H1 (cell line): ENCODE measurements around the gene AP2A1. TPM values are rescaled to one million over a fixed set of nuclear protein-coding genes. Genes with fewer than 3 reads are reported as not detected.

Experiments
- BRCA1 ChIP-seq: IDR thresholded peaks from 2 replicates; pipeline ENCODE4 v1.6.1; 2012; ENCODE audit warnings: low read depth, low read length, improper control_type of control experiment
- EP300 ChIP-seq, 2 experiments: IDR thresholded peaks; 1 replicate in 1 of 2; 2 replicates in 1 of 2; pipeline ENCODE4 v1.6.1; 2011 to 2012; ENCODE audit warnings: low read depth in 2 of 2, low read length in 2 of 2, mild to moderate bottlenecking in 2 of 2, borderline replicate concordance in 1 of 2, inconsistent platforms in 1 of 2, moderate library complexity in 1 of 2
- POU5F1 ChIP-seq: IDR thresholded peaks from 2 replicates; pipeline ENCODE4 v1.6.1; 2011; ENCODE audit warnings: low read depth, mild to moderate bottlenecking, low read length, moderate library complexity
- RXRA ChIP-seq: IDR thresholded peaks from 2 replicates; pipeline ENCODE4 v1.6.1; 2011; ENCODE audit warnings: low read depth, mild to moderate bottlenecking, low read length, moderate library complexity; ENCODE audit not compliant: insufficient read depth
- SIRT6 ChIP-seq: IDR thresholded peaks from one replicate; pipeline ENCODE4 v1.7.1; 2012; ENCODE audit warnings: low read length, inconsistent platforms
- SP2 ChIP-seq: IDR thresholded peaks from 2 replicates; pipeline ENCODE4 v1.6.1; 2012; ENCODE audit warnings: mild to moderate bottlenecking, low read length, inconsistent platforms
- polyA plus RNA-seq, 7 experiments: library from polyadenylated mRNA; depleted of rRNA in 3 of 7; stranded (reverse) in 5 of 7; unstranded in 2 of 7; fragments of >200 nt in 5 of 7; fragments of 200-250 nt in 2 of 7; gene quantifications; 1 replicate in 5 of 7; 2 replicates in 1 of 7; 4 replicates in 1 of 7; pipeline versions ENCODE4 v1.2.1 to v1.2.3, GENCODE V29; 2011 to 2013; ENCODE audit warnings: missing spikeins in 2 of 7, mixed read lengths in 2 of 7
- total RNA-seq: library from RNA; stranded (reverse); fragmentation: NEBNext Ultra II Directional; extraction: Animal tissue kit (Norgen Biotek cat#: 25700); gene quantifications from 2 replicates; pipeline ENCODE4 v1.2.1, GENCODE V29; 2021
- TF ChIP-seq, protein P1 (sequence below): IDR thresholded peaks from 2 replicates; pipeline ENCODE4 v1.6.1; 2011; ENCODE audit warnings: low read depth, mild to moderate bottlenecking, low read length; ENCODE audit not compliant: insufficient read depth

Gene AP2A1
- total and polyA plus RNA-seq, 2 of the 8 experiments (the other 6 are each of a cell fraction or from before 2014, with no cell fraction given): 105 to 106 TPM

DNA sequence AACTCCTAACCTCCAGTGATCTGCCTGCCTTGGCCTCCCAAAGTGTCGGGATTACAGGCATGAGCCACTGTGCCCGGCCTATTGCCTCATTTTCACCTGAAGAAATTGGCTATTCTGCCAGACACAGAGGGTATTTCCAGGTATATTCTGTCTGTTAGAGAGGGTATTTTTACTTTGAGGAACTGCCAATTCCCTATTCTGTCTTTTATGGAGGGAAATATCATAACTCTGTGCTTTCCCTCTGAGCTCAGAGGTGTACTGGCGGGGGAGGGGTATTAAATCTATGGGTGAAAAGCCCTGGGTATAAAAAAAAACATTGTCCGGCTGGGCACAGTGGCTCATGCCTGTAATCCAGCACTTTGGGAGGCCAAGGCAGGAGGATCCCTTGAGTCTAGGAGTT is 28.5 kb upstream of the AP2A1 start (continued):
- TF ChIP-seq SP2 (no peak), SIRT6 (no peak), POU5F1 (no peak), BRCA1 (no peak), RXRA (no peak), EP300 (IDR thresholded peaks at IDR 0.05; ENCODE audit: borderline replicate concordance in 1 of 2, low read depth in 2 of 2, low read length in 2 of 2) (no peak)
- TF ChIP-seq, protein P1, sequence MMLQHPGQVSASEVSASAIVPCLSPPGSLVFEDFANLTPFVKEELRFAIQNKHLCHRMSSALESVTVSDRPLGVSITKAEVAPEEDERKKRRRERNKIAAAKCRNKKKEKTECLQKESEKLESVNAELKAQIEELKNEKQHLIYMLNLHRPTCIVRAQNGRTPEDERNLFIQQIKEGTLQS: no peak
